Measurements from ENCODE around the gene NBPF20.
"Not testable (repeated sequence)": the region's sequence is repeated elsewhere in the genome, so short reads cannot be mapped to it uniquely, and the experiment has no call there.

Gene NBPF20, protein sequence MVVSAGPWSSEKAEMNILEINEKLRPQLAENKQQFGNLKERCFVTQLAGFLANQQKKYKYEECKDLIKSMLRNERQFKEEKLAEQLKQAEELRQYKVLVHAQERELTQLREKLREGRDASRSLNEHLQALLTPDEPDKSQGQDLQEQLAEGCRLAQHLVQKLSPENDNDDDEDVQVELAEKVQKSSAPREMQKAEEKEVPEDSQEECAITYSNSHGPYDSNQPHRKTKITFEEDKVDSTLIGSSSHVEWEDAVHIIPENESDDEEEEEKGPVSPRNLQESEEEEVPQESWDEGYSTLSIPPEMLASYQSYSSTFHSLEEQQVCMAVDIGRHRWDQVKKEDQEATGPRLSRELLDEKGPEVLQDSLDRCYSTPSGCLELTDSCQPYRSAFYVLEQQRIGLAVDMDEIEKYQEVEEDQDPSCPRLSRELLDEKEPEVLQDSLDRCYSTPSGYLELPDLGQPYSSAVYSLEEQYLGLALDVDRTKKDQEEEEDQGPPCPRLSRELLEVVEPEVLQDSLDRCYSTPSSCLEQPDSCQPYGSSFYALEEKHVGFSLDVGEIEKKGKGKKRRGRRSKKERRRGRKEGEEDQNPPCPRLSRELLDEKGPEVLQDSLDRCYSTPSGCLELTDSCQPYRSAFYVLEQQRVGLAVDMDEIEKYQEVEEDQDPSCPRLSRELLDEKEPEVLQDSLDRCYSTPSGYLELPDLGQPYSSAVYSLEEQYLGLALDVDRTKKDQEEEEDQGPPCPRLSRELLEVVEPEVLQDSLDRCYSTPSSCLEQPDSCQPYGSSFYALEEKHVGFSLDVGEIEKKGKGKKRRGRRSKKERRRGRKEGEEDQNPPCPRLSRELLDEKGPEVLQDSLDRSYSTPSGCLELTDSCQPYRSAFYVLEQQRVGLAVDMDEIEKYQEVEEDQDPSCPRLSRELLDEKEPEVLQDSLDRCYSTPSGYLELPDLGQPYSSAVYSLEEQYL (N-terminal part only)

DNA sequence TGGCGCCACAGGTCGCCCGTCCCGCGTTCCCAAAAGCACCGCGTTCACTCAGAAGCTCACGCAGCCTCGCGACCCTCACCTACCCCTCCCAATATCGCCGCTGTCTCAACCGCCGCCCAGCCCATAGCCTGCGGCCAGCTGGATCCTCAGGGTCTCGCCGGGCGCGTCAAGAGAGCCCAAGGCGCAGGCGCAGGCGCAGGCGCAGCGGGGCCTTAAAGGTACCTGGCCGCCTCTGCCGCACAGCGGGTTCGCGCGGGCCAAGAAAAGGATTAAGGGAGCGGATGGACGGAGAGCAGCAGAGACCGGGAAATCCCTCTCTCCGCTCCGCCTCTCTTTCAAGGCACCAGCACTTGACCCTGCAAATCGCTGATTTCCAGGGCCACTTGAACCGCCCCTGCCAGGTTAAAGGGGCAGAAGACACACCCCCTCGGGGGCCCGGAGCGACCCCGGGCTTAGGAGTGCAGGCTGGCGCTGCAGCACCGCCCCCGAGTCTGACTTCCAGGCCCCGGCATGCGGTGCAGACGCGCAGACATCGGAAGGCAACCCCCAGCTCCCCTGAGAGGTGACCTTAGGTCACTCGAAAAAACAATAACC is at the start of gene NBPF20:
Gene NBPF20, minus strand, starts transcription at position 168 of the 594 bp plus-strand sequence. CDS start 20,331 bp downstream, outside the sequence.
- peak; percentile 77 for DNase-seq

DNA sequence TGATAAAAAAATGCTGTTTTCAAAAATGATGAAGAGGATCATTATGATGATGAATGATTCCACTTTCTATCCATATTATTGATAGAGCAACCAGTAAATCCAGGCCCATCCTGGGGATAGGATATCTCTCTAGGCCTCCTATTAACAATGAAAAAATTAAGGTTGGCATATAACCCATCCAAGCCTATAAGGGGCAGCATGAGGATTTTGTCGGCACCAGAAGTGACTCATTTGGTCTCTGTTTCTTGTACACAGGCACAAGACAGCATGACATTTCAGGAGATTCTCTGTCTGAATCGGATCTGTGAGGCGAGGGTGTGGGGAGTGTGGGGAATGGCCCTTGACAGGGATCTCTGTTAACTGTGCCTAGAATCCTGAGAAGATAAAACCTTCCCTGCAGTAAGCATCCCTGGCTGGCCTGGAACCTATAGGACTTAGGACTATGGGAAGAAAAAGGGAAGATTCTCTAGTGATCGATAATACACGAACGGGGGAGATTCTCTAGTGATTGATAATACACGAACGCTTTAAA is 49.5 kb upstream of the NBPF20 start:
- DNase-seq: not testable (repeated sequence)

DNA sequence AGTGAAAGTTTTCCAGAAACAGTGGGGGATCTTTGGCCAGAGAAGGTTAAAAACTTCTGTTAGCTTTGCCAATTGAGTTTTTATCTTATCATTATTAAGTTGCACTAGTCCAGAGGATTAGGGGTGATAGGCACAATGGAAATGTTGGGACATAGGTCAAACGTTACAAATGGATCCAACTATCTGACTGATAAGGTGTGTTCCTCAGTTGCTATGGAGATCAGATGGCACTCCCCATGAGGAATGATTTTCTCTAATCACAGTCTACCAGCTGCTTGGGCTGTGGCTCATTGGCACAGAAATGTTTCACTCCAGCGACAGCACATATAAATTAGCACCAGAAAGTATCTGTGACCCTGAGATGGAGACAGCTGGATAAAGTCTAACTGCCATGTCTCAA is 47.3 kb upstream of the NBPF20 start:
- DNase-seq: not testable (repeated sequence)

DNA sequence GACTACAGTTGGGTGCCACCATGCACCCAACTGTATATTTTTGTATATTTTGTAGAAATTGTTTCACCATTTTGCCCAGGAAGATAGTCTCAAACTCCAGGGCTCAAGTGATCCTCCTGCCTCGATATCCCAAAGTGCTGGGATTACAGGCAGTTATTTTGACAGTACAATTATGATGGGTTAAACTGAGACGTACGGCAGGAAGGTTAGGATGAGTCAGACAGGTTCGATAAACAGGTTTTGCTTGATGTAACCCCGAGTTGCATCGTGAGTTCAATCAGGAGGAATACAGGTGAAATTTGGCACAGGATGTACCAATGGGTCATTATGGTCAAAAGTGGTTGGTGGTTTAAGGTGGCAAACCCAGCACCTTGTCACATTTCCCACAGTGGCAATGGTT is 46.0 kb upstream of the NBPF20 start:
- DNase-seq: not testable (repeated sequence)

DNA sequence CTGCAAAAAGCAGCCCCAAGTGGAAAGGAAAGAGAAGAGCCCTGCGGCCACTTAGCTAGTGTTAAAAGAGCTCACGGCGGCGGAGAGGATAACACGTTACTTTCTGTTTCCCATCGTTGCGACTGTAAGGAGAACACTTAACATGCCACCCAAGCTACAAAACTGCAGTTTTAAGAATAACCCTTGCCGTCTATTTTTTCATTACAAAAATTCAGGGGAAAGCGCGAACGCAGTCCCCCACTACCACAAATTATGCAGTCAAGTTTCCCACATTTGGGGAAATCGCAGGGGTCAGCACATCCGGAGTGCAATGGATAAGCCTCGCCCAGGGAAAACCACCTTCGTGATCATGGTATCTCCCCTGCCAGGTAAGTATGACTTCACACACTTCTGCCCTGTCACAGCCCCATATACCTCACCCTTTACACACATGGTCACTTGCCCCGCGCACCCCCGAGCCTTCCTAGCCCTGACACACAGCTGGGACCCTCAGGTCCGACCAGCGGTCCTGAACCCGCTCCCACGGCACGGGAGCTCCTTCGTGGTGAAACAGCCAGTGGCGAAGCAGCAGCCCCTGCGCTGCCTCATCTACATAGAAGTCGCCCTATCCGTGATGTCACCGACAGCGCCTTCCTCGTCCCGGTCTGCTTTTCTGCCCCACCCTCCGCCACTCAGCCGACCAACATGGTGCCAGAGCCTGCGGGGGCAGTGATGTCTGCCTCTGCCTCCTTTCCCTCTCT is 40.2 kb upstream of the NBPF20 start:
- peak; percentile 96 for DNase-seq

DNA sequence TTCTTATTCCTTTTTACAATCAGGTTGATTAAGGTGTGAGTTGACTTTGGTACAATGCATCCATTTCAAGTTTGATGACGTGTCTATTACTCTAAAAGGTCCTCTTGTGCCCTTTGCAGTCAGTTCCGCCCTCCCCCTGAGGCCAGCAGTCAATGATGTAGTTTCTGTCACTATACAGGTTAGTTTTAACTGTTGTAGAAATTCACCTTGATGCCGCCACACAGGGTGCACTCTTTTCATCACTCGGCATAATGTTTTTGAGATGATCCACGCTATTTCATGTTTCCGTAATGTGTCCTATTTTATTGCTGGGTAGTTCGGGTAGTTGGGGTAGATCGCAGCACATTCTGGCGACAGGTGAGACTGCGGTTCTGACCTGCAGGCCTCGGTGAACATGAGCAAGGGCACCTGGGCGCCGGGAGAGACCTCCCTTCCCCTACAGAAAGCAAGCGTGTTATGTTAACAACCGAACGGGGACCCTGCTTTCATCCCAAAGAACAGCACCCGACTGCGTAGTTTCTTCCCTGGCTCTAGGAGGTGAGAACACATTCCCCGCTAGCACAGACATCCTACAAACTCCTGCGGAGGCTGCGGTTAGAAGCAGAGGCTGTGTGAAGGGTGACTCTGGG is 39.4 kb upstream of the NBPF20 start:
- not testable (repeated sequence) for DNase-seq

DNA sequence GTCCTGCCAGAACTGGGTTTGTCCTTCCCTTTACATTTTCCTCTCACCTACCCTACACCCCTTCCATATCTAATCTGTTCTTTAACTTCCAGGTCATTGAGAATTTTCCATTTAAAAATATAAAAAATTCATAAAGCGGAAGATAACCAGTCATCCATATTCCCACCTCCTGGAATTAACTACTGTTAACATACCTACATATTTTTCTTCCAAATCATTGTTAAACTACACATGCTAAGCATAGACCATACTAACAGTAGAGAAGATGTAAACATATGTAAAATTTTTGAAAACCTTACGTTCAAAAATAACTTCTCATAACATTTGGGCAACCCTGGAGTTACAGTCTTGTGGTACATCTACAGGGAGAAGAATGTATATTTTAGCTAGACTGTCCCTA is 38.6 kb upstream of the NBPF20 start:
- DNase-seq: not testable (repeated sequence)

DNA sequence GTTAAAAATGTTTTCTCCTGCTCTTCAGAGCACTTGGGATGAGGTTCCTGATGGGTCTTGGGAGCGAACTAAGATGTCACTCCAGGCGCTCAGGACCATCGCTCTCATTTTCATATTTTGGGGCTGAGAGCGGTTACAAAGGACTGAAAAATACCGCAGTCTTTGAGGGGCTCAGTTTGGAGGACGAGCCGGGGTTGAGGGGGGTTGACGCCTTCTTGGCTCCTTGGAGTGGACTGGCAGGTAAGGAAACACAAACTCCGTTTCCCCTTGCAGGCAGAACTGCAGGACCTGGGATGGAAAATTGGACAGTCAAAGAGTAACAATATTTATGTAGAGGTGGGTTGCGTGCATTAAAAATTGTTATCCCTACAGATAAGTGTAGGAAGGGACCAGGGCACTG is 35.3 kb upstream of the NBPF20 start:
- DNase-seq: not testable (repeated sequence)

DNA sequence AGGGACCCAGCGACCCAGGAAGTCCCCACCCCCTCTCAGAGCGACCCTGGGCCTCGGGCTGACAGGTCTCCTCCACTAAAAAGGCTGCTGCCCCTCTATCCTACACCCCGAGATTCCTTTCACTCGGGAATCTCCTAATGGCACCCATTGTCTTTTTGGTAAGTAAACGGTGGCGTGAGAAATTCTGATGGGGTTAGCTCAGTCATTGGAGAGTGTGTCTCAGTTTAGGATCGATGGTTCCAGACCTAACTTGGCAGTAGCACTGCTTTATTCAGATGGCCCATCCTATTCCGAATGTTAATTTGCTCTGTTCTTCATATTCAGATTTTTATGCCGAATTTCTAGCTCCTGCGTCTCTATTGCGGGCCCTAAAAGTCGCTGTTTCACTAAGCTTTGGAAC is 34.6 kb upstream of the NBPF20 start:
- DNase-seq: not testable (repeated sequence)

DNA sequence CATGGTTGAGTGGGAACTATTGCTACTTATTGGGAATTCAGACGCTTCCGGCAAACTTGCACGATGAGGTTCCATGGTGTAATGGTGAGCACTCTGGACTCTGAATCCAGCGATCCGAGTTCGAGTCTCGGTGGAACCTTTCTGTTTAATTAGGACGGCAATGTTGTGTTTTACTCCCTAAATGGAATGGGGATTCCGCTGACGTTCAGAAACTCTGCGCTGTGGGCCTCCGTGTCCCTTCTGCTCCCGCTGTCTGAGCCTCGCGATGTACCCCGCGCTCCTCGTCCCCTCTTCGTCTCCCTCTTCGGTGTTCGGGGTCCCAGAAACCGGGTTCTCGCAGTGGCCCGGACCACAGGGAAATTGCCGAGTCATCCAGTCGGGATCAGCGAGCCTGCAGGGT is 34.2 kb upstream of the NBPF20 start:
- DNase-seq: not testable (repeated sequence)

DNA sequence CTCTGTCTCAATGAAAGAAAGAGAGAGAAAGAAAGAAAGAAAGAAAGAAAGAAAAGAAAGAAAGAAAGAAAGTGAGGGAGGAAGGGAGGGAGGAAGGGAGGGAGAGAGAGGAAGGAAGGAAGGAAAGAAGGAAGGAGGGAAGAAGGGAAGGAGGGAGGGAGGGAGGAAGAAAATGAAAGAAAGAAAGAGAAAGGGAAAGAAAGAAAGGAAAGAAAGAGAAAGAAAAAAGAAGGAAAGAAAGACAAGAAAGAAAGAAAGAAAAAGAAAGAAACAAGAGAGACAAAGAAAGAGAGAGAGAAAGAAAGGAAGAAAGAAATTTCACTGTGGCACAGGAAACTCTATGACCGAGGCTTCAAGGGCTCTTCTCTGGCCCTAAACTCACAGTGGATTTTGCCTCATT is 33.7 kb upstream of the NBPF20 start:
- DNase-seq: not testable (repeated sequence)

DNA sequence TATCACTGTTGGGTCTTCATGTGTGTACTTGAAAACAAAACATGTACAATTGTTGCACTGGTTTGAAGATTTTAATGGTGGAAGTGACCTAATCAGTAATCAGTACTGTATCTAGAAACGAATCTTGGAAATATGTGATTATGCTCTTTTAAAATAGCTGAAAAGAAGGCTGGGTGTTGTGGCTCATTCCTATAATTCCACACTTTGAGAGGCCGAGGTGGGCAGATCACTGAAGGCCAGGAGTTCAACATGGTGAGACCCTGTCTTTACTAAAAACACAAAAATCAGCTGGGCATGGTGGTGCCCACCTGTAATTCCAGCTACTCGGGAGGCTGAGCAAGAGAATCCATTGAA is 29.4 kb upstream of the NBPF20 start:
- not testable (repeated sequence) for DNase-seq

DNA sequence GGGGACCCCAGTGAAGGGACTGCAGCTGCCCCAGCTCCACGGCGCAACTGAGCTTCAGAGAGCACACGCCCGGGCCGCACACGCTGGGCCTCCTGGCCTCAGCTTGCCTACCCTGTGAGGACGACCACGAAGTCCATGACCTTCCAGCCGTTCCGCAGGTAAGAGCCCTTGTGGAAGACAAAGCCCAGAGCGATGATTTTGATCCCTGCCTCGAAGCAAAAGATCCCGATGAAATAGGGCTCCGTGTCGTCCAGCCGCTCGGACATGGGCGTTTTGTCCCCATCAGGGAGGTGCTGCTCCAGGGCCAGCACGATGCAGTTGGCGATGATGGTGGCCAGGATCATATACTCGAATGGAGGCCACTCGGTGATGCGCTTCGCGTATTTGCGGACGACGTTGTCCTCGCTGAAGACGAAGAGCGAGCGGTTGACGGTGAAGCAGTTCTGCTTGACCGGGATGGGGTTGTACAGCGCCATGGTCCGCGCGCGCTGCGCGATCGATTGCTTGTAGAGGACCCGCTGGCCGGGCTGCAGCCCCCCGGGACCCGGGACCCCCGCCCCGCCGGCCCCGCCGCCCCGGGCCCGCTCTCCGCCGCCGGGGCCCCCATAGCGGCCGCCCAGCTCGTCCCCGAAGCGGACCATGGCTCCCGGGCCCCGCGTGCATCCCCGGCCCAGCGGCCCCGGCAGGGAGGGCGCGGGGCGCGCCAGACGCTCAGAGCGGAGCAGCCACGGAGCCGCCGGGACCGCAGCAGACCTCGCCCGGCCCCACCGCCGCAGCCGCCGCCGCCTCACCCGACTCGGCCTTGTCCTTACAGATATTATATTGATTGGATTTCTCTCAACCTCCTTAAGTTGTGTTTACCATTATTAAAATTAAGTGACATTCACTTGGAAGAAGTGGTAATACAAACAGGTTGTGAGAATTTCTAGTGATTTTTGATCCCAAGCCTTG is 28.7 kb upstream of the NBPF20 start:
- DNase-seq: not testable (repeated sequence)

DNA sequence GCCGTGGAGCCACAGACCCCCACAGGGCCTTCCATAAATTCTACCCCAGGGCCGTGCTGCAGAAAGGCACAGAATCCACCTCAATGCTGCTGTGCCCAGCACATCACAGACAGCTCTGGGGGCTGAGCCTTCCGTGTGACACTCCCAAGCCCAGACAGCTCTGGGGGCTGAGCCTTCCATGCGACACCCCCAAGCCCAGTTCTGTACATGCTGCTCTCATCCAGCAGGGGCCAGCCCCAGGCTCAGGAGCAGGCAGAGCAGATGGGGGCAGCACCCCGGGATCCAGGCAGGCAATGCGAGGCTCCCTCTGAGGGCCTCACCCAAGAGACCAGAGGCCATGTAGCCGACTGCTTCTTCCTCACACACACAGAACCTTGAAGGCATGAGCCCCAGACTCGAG is 27.1 kb upstream of the NBPF20 start:
- not testable (repeated sequence) for DNase-seq

DNA sequence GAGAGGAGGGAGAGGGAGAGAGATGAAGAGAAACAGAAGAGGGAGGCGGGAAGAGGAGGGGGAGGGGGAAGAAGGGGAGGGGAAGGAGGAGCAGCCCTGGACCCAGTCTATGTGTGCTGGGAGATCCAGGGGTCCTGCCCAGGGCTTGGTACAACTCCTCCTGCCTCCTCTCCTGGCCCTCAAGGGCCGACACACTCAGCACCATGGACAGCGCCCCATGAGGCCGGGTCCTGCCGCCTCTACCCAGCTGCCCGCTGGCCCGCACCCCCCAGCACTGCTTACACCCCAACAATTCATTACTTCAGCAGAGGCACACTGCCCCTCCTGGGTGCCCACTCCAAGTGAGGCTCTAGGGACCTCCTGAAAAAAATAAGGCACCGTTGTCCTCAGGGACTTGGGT is 26.5 kb upstream of the NBPF20 start:
- not testable (repeated sequence) for DNase-seq

DNA sequence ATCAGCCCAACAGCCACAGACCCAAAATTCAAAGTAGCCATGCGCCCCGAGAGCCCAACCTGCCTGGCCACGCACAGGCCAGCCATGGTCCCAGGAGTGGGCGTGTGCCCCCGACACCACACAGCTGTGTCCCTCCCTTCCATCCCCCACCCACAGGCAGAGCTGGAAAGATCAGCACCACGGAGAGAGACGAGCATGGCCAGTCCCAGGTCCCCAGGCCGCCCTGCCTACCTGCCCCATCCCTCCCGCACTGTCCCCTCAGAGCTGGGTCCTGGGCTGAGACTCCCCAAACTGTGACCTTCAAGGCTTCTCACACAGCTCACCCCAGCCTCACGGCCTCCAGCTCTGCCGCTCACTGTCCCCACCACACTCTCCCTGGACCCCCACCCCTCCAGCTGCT is 19.8 kb upstream of the NBPF20 start:
- DNase-seq: not testable (repeated sequence)

DNA sequence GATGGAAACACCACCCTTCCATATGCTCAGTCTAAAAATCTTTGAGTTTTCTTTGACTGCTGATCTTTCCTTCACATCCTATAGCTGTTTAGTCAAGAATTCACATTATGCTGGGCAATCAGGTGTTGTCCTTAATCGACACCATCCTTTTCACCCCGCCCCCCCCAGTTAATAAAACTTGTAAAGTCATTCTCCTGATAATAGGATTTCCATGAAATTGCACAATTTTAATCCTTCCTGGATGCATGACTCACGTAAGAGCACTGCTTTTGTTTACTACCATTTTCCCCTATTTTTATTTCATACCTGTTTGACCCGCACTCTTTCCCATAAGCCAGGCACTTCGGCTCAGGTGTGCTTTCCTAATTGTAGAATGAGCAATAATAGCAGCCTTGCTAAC is 16.9 kb upstream of the NBPF20 start:
- not testable (repeated sequence) for DNase-seq

DNA sequence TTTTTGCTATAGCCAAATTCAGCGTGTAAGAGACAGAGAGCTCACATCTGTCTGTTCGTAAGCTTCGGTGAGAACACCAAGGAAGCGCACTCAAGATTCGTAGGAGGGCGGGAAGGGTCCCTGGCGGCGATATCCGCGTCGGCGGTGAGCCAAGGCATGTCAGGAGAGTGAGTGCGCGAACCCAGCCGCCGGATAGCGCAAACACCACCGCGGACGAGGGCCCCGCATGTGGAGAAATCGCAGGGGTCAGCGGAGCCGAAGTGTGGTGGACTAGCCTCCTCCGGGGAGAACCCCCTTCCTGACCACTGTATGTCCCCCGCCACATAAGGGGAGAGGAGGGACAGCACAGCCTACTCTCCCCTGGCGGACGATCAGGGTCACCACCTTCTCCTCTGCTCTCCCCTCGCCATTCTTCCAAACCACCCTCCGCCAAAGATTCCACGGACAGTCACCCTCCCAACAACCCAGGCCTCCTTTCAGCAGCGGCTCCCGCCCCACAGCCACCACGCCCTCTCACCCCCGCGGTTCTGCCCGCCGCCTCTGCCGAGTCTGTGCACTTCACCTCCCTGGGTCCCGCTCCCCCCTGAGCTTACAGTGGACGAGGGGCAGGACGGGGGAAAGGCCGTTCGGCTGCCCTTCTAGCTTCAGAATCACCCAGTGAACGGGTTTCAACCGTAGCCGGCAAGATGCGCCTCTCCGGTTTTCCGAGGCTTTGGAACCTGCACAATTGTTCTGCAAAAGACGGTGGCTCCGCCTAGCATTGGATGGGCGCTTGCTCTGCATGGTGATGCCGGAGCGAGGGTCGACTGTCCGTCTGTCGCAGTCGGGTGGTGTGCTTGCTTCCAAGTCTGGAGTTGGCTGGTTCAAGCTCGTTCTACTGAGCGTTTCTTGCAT is 6.2 kb upstream of the NBPF20 start:
- DNase-seq: not testable (repeated sequence)

DNA sequence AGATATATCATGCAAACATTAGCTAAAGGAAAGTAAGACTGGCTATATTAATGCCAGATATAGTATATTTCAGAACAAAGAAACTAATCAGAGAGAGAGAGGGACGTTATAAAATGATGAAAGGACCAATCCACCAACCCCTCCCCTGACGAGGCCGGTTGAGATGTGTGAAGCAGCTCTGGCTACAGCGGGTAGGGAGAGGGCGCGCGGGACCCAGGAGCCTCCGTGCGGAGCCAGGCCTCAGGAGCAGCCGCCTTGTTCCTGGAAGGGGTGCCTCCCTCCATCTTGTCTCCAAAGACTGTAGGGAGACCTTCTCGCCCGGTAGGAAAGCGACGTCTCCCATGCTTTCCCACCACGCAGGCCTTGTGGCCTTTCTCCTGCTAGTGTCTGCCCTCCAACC is 5.4 kb upstream of the NBPF20 start:
- not testable (repeated sequence) for DNase-seq
